ENCODE measurements around the gene IPO11.
"Not testable (repeated sequence)": the region's sequence is repeated elsewhere in the genome, so short reads cannot be mapped to it uniquely, and the experiment has no call there.

The IPO11 gene

DNA sequence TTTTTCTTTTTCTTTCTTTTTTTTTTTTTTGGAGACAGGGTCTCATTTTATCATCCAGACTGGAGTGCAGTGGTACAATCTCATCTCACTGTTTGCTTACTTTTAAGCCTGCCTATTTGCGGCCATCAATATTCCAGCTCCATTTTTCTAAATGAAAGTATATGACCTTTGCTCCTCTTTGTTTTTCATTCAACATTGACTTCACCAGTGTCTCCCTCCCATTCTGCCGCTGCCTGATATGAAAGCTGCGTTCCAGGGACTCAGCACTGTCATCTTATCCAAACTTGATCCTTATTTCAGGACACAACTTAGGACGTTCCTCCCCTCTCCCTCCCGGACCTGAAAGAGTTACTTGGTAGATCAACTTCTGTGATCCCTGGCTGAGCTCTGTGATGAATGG lies 239.7 kb downstream of the IPO11 start:
- no peak for DNase-seq

DNA sequence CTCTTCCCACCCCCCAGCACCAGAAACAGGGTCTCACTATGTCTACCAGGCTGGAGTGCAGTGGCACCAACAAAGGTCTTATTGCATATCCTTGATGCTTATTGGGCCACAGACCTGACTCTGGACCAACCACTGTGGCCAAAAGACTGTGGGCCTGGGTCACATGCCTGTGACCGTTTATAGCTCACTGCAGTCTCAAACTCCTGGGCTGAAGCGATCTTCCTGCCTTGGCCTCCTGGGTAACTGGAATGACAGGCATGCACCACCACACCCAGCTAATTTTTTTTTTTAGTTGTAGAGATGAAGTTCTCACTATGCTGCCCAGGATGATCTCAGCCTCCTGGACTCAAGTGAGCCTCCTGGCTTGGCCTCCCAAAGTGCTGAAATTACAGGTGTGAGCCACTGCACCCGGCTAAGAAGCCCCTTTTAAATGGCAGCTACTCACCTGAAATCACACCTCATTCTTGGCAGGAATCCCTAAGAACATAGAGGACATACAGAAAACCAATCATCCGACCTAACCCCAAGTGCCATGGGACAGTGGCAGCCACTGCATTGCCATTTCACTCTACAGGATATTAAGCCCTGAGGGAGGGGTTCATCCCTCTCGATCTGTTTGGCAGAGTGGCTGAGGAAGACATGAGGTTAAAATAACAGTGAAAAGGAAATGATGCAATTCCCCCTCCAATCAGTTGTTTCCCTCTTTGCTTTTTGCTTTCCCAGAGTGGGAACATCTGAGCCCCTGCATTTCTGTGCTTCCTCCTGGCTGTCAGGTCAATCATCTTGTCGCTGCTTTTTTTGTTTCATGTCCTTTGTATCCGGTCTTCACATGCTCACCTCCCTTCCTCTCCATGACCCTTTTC lies 240.7 kb downstream of the IPO11 start:
- DNase-seq = peak in 1 of 2 donors; percentile 55

DNA sequence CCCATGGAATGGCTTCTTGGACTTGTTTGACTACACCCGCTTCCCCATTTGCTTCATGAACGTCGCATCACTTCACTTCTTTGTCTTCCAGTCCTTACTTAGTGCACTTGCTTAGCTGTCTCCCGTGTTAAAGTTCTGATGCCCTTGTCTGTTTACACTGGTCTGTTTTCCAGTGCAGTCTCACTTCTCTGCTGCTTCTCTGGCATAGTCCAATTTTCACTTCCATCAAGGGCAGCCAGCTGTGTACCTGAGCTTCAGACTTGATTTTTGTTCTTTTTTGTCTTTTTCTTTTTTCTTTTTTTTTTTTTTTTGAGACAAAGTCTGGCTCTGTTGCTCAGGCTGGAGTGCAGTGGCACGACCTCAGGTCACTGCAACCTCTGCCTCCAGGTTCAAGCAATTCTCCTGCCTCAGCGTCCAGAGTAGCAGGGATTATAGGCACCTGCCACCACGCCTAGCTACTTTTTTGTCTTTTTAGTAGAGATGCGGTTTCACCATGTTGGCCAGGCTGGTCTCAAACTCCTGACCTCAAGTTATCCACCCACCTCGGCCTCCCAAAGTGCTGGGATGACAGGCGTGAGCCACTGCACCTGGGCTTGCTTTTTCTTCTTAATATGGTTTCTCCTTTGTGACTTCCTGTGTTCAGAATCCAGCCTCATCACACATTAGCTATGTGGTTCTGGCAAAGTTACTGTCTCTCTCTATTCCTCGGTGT lies 241.5 kb downstream of the IPO11 start:
- DNase-seq = peak in 1 of 2 donors; percentile 55

- DNase-seq = not testable (repeated sequence)
Observed at GRCh38 chr5:62657772-62658171, 245.2 kb downstream of the IPO11 start.

GRCh38 chr5:62661126-62661525 lies 248.6 kb downstream of the IPO11 start:
- no peak for DNase-seq

DNA sequence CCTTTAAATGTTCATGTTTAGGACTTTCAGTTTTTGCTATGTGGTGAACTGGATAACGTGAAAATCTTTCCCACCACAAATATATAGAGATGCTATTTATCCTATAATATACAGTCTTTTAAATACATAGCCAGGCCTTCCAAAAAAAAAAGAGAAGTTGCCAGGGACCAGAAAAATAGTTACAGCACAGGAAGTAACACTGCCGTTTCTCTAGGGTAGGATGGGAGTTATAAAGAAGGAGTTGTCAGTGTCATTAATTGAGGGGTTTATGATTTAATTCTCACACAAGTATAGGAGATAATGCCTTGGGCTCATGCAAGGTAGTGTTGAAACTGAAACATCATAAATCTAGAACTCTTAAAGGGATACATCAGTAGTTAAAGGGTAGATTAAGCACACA lies 250.0 kb downstream of the IPO11 start:
- DNase-seq = peak in 1 of 2 donors; percentile 47

DNA sequence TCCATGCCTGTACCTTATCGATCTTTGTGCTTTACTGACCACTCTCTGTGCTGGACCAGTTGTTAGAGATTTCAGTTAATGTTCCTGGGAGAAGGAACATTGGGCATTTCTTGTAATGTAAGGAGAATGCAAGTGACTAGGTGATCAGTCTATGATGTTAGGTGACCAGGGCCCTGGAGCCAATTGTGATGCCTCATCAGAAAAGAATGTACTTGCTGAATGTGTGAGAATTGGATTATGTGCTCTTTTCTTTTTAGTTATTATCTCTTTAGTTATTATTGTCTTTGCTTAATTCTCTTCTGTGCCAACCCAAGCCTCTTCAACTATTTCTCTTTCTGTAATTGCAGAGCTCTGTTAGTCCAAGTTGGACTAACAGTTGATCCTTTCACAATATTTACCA lies 258.9 kb downstream of the IPO11 start:
- DNase-seq = no peak

- DNase-seq = not testable (repeated sequence)
Observed at GRCh38 chr5:62676596-62676995, 264.0 kb downstream of the IPO11 start.

Measured in bone marrow (tissue), 2 donors.